Measurements from ENCODE around the gene HPDL. TPM values are rescaled to one million over a fixed set of nuclear protein-coding genes. Genes with fewer than 3 reads are reported as not detected.

The HPDL gene
- total RNA-seq, 1 experiment from 2014 or later: 8.4 TPM

DNA sequence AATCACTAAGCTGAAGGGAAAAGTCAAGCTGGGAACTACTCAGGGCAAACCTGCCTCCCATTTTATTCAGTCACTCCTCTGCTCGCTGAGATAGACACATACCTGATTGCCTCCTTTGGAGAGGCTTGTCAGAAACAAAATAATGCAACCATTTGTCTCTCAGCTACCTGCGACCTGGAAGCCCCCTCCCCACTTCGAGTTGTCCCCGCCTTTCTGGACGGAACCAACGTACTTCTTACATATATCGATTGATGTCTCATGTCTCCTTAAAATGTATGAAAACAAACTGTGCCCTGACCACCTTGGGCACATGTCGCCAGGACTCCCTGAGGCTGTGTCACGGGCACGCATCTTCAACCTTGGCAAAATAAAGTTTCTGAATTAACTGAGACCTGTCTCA, 21.5 kb upstream of the HPDL start:
- Mint-ChIP-seq H3K4me1 (ENCODE audit: low read depth, unreplicated experiment) (peaks cover 8% of the 10 kb centered on the region), H3K27me3 (ENCODE audit: unreplicated experiment) (no peaks in the 10 kb centered on the region), H3K27ac (ENCODE audit: unreplicated experiment) (no peak overlapping the region), H3K4me3 (ENCODE audit: low read depth, unreplicated experiment) (peak overlapping the region; percentile 81), H3K36me3 (ENCODE audit: insufficient read depth, unreplicated experiment) (peaks cover 29% of the 10 kb centered on the region), H3K9me3 (ENCODE audit: low read depth, unreplicated experiment) (no peaks in the 10 kb centered on the region)
- TF ChIP-seq, protein P1, sequence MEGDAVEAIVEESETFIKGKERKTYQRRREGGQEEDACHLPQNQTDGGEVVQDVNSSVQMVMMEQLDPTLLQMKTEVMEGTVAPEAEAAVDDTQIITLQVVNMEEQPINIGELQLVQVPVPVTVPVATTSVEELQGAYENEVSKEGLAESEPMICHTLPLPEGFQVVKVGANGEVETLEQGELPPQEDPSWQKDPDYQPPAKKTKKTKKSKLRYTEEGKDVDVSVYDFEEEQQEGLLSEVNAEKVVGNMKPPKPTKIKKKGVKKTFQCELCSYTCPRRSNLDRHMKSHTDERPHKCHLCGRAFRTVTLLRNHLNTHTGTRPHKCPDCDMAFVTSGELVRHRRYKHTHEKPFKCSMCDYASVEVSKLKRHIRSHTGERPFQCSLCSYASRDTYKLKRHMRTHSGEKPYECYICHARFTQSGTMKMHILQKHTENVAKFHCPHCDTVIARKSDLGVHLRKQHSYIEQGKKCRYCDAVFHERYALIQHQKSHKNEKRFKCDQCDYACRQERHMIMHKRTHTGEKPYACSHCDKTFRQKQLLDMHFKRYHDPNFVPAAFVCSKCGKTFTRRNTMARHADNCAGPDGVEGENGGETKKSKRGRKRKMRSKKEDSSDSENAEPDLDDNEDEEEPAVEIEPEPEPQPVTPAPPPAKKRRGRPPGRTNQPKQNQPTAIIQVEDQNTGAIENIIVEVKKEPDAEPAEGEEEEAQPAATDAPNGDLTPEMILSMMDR (IDR thresholded peaks at IDR 0.05; ENCODE audit: unreplicated experiment): no peak
- intact Hi-C loops (cut with micrococcal nuclease; ENCODE audit: unreplicated experiment): no loop called here
- DNase-seq: no peak
- BruUV-seq (replicated peaks): no TSS peak
- CTCF ChIA-PET: interaction anchor here (1.5 to 2.6 kb wide), 2 partner anchors 286 to 291 kb away, joined by 4 to 22 read pairs; no protein-coding TSS in a partner anchor

DNA sequence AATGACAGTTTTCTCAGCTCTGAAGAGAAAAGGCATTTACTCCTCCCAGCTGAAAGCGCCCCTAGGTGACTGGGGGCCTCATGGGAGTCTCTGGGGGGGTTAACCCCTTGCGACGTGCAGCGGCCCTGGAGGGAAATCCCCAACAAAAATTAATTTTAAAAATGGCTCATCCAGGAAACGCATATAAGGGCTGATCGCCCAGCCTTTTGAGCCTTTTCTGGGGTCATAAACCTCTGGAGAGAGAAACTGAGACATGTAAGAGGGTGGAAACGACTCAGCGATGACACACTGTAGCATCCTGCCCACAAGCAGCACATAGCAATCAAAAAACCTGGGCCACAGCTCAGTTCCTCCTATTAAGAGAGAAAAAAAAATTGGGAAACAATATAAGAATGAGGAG, 20.4 kb upstream of the HPDL start:
- BruUV-seq (replicated peaks): no TSS peak
- Mint-ChIP-seq H3K27me3 (ENCODE audit: unreplicated experiment) (no peaks in the 10 kb centered on the region), H3K4me1 (ENCODE audit: low read depth, unreplicated experiment) (peaks cover 8% of the 10 kb centered on the region), H3K36me3 (ENCODE audit: insufficient read depth, unreplicated experiment) (peaks cover 29% of the 10 kb centered on the region), H3K27ac (ENCODE audit: unreplicated experiment) (no peak overlapping the region), H3K9me3 (ENCODE audit: low read depth, unreplicated experiment) (no peaks in the 10 kb centered on the region), H3K4me3 (ENCODE audit: low read depth, unreplicated experiment) (no peak overlapping the region)
- TF ChIP-seq, protein P1 (IDR thresholded peaks at IDR 0.05; ENCODE audit: unreplicated experiment): no peak
- intact Hi-C loops (cut with micrococcal nuclease; ENCODE audit: unreplicated experiment): no loop called here
- DNase-seq: no peak
- CTCF ChIA-PET: interaction anchor here (1.5 kb wide), 1 partner anchor 288 kb away, joined by 4 read pairs; no protein-coding TSS in a partner anchor

DNA sequence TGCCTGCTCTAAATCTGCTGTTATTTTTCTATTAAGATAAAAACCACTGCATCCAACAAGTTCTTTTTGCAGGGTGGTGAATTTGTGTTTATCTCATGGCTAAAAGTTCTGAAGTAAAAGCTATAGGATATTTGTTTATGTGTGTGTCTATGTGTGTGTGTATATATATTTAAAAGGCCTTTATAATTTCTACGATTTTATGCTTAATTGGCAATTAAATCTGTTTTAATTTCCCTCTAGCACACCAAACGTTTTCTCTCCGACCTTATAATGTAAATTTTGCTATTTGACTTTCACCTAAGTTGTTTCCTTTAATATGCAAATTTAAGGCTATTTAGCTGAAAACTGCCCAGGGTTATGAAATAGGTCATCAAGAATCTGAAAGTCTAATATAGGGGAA, 19.8 kb upstream of the HPDL start:
- CTCF ChIA-PET: interaction anchor here (1.5 kb wide), 1 partner anchor 288 kb away, joined by 4 read pairs; no protein-coding TSS in a partner anchor
- no peak overlapping the region for H3K27ac Mint-ChIP-seq (ENCODE audit: unreplicated experiment)
- H3K4me3 Mint-ChIP-seq (ENCODE audit: low read depth, unreplicated experiment): no peak overlapping the region

DNA sequence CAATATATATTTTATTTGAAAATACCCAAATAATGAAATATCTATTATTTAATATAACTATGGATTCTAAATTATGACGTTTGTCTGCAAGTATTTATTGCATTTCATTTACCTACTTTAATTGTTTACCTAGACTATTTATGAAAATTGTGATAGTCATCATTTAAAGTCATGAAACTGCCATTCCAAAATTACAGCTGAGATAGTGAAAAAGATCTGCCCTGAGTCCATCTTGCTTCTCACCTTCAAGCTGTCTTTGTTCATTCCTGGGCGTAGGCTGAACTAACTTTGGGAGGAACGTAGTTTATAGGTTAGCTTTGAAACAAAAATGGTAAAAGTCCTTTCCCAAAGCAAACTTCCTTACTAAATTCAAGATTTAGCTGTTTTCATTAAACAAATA, 12.4 kb upstream of the HPDL start:
- no TSS peak for BruUV-seq (replicated peaks)
- TF ChIP-seq, protein P1 (IDR thresholded peaks at IDR 0.05; ENCODE audit: unreplicated experiment): no peak
- DNase-seq: no peak
- no peaks in the 10 kb centered on the region for H3K4me1 Mint-ChIP-seq (ENCODE audit: low read depth, unreplicated experiment)
- H3K36me3 Mint-ChIP-seq (ENCODE audit: insufficient read depth, unreplicated experiment): no peaks in the 10 kb centered on the region
- intact Hi-C loops (cut with micrococcal nuclease; ENCODE audit: unreplicated experiment): no loop called here
- H3K9me3 Mint-ChIP-seq (ENCODE audit: low read depth, unreplicated experiment): no peaks in the 10 kb centered on the region
- H3K4me3 Mint-ChIP-seq (ENCODE audit: low read depth, unreplicated experiment): no peak overlapping the region
- CTCF ChIA-PET: interaction anchor here (0.6 kb wide), 2 partner anchors 11 to 391 kb away, joined by 3 to 4 read pairs; no protein-coding TSS in a partner anchor
- no peaks in the 10 kb centered on the region for H3K27me3 Mint-ChIP-seq (ENCODE audit: unreplicated experiment)
- no peak overlapping the region for H3K27ac Mint-ChIP-seq (ENCODE audit: unreplicated experiment)

More for the DNA sequence above, 19.8 kb upstream of the HPDL start:
- TF ChIP-seq, protein P1 (IDR thresholded peaks at IDR 0.05; ENCODE audit: unreplicated experiment): no peak
- peaks cover 24% of the 10 kb centered on the region for H3K36me3 Mint-ChIP-seq (ENCODE audit: insufficient read depth, unreplicated experiment)
- DNase-seq: no peak
- H3K27me3 Mint-ChIP-seq (ENCODE audit: unreplicated experiment): no peaks in the 10 kb centered on the region
- no TSS peak for BruUV-seq (replicated peaks)
- H3K9me3 Mint-ChIP-seq (ENCODE audit: low read depth, unreplicated experiment): no peaks in the 10 kb centered on the region
- intact Hi-C loops (cut with micrococcal nuclease; ENCODE audit: unreplicated experiment): no loop called here
- H3K4me1 Mint-ChIP-seq (ENCODE audit: low read depth, unreplicated experiment): peaks cover 8% of the 10 kb centered on the region
